Measurements from ENCODE around the gene KSR1. TPM values are rescaled to one million over a fixed set of nuclear protein-coding genes. Genes with fewer than 3 reads are reported as not detected.

The KSR1 gene
- total and polyA plus RNA-seq, 2 of the 8 experiments (the other 6 are each of a cell fraction or from before 2014, with no cell fraction given), result 14.1 to 34.7 TPM

DNA sequence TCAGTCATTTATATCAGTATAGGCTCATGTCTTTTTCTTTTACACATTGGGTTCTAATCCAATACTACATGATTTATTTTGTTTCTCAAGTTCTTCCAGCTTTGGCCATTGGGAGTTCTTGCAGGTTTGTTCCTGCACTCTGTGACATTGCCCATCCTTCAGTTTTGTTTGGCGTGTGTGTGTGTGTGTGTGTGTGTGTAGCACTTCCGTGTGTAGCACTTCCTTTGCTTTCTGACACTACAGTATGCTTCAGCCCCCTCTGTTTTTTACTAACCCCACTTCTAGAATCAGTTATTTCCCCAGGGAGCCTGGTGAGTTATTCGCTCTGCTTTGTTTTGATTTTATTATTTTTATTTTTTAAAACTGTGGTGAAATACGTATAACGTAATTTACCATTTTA, 99.1 kb downstream of the KSR1 start (continued):
- TF ChIP-seq EP300 (IDR thresholded peaks at IDR 0.05; ENCODE audit: borderline replicate concordance in 1 of 2, low read depth in 2 of 2, low read length in 2 of 2) (no peak), SRF (IDR thresholded peaks at IDR 0.05; ENCODE audit: low read depth, low read length) (no peak), JUN (IDR thresholded peaks at IDR 0.05; ENCODE audit: low read depth, low read length) (no peak), BRCA1 (IDR thresholded peaks at IDR 0.05; ENCODE audit: low read depth, low read length) (no peak)
- TF ChIP-seq, protein P1, sequence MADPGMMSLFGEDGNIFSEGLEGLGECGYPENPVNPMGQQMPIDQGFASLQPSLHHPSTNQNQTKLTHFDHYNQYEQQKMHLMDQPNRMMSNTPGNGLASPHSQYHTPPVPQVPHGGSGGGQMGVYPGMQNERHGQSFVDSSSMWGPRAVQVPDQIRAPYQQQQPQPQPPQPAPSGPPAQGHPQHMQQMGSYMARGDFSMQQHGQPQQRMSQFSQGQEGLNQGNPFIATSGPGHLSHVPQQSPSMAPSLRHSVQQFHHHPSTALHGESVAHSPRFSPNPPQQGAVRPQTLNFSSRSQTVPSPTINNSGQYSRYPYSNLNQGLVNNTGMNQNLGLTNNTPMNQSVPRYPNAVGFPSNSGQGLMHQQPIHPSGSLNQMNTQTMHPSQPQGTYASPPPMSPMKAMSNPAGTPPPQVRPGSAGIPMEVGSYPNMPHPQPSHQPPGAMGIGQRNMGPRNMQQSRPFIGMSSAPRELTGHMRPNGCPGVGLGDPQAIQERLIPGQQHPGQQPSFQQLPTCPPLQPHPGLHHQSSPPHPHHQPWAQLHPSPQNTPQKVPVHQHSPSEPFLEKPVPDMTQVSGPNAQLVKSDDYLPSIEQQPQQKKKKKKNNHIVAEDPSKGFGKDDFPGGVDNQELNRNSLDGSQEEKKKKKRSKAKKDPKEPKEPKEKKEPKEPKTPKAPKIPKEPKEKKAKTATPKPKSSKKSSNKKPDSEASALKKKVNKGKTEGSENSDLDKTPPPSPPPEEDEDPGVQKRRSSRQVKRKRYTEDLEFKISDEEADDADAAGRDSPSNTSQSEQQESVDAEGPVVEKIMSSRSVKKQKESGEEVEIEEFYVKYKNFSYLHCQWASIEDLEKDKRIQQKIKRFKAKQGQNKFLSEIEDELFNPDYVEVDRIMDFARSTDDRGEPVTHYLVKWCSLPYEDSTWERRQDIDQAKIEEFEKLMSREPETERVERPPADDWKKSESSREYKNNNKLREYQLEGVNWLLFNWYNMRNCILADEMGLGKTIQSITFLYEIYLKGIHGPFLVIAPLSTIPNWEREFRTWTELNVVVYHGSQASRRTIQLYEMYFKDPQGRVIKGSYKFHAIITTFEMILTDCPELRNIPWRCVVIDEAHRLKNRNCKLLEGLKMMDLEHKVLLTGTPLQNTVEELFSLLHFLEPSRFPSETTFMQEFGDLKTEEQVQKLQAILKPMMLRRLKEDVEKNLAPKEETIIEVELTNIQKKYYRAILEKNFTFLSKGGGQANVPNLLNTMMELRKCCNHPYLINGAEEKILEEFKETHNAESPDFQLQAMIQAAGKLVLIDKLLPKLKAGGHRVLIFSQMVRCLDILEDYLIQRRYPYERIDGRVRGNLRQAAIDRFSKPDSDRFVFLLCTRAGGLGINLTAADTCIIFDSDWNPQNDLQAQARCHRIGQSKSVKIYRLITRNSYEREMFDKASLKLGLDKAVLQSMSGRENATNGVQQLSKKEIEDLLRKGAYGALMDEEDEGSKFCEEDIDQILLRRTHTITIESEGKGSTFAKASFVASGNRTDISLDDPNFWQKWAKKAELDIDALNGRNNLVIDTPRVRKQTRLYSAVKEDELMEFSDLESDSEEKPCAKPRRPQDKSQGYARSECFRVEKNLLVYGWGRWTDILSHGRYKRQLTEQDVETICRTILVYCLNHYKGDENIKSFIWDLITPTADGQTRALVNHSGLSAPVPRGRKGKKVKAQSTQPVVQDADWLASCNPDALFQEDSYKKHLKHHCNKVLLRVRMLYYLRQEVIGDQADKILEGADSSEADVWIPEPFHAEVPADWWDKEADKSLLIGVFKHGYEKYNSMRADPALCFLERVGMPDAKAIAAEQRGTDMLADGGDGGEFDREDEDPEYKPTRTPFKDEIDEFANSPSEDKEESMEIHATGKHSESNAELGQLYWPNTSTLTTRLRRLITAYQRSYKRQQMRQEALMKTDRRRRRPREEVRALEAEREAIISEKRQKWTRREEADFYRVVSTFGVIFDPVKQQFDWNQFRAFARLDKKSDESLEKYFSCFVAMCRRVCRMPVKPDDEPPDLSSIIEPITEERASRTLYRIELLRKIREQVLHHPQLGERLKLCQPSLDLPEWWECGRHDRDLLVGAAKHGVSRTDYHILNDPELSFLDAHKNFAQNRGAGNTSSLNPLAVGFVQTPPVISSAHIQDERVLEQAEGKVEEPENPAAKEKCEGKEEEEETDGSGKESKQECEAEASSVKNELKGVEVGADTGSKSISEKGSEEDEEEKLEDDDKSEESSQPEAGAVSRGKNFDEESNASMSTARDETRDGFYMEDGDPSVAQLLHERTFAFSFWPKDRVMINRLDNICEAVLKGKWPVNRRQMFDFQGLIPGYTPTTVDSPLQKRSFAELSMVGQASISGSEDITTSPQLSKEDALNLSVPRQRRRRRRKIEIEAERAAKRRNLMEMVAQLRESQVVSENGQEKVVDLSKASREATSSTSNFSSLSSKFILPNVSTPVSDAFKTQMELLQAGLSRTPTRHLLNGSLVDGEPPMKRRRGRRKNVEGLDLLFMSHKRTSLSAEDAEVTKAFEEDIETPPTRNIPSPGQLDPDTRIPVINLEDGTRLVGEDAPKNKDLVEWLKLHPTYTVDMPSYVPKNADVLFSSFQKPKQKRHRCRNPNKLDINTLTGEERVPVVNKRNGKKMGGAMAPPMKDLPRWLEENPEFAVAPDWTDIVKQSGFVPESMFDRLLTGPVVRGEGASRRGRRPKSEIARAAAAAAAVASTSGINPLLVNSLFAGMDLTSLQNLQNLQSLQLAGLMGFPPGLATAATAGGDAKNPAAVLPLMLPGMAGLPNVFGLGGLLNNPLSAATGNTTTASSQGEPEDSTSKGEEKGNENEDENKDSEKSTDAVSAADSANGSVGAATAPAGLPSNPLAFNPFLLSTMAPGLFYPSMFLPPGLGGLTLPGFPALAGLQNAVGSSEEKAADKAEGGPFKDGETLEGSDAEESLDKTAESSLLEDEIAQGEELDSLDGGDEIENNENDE (IDR thresholded peaks at IDR 0.05; ENCODE audit: insufficient replicate concordance, low read length), result no peak

Measured in H1 (cell line).